GM12864 (cell line): ENCODE data around the gene PCBP4.

Experiments
- DNase-seq: peaks from one replicate; pipeline ENCODE4 v3.0.0-alpha.2; 2011; ENCODE audit warnings: low read depth
- H3K4me3 ChIP-seq: 2 replicates; pipeline ENCODE4 v1.5.1; 2011; ENCODE audit warnings: mild to moderate bottlenecking, low read depth, low read length, control low read depth
- CTCF ChIP-seq: IDR thresholded peaks from 2 replicates; pipeline ENCODE4 v1.5.1; 2011; ENCODE audit warnings: low read depth, mild to moderate bottlenecking, moderate library complexity, low read length, control low read depth, inconsistent platforms; ENCODE audit errors: missing control alignments

Gene PCBP4

GRCh38 chr3:51950899-51951298, 16.4 kb downstream of the PCBP4 start:
- H3K4me3 ChIP-seq, result no peak overlapping the region
- TF ChIP-seq CTCF, result no peak
- DNase-seq, result no peak

- H3K4me3 ChIP-seq, result no peak overlapping the region
- no peak for TF ChIP-seq CTCF
- DNase-seq, result no peak
Measured at GRCh38 chr3:51949121-51949520, 18.1 kb downstream of the PCBP4 start.

- no peak overlapping the region for H3K4me3 ChIP-seq
- TF ChIP-seq CTCF, result no peak
- DNase-seq, result no peak
Measured at GRCh38 chr3:51948016-51948580, 19.2 kb downstream of the PCBP4 start.

- H3K4me3 ChIP-seq, result no peak overlapping the region
- no peak for DNase-seq
- no peak for TF ChIP-seq CTCF
Measured at GRCh38 chr3:51947215-51947900, 19.9 kb downstream of the PCBP4 start.

- no peak for DNase-seq
- H3K4me3 ChIP-seq, result no peak overlapping the region
- TF ChIP-seq CTCF, result no peak
Measured at GRCh38 chr3:51946796-51947195, 20.5 kb downstream of the PCBP4 start.

- TF ChIP-seq CTCF, result no peak
- no peak for DNase-seq
- H3K4me3 ChIP-seq, result no peak overlapping the region
Measured at GRCh38 chr3:51945926-51946705, 21.1 kb downstream of the PCBP4 start.
